Thyroid gland (tissue), 4 donors: ENCODE results near the gene UBE2I. TPM values are rescaled to one million over a fixed set of nuclear protein-coding genes. Genes with fewer than 3 reads are reported as not detected.

Experiments used
- DNase-seq, 2 donors: peaks; one replicate each; pipeline ENCODE4 v3.0.0-alpha.2; 2019
- H3K27ac ChIP-seq, 3 donors: fragments of 200-600 bp; sonication (generic); 1 replicate in 2 of 3; 2 replicates in 1 of 3; pipeline ENCODE4 v1.5.1; 2016 to 2019; ENCODE audit warnings: mild to moderate bottlenecking in 1 of 3, moderate library complexity in 1 of 3
- H3K27me3 ChIP-seq: fragments of 200-600 bp; sonication (generic); one replicate; pipeline ENCODE4 v1.5.1; 2019
- H3K36me3 ChIP-seq, 2 donors: fragments of 200-600 bp; sonication (generic); one replicate each; pipeline ENCODE4 v1.5.1; 2016 to 2019
- H3K4me1 ChIP-seq, 2 donors: fragments of 200-600 bp; sonication (generic); one replicate each; pipeline ENCODE4 v1.5.1; 2017 to 2019
- H3K4me3 ChIP-seq, 3 donors: fragments of 200-600 bp; sonication (generic); replicated peaks in 1 of 3; 1 replicate in 2 of 3; 2 replicates in 1 of 3; pipeline ENCODE4 v1.5.1; 2016; ENCODE audit warnings: mild to moderate bottlenecking in 1 of 3
- H3K9me3 ChIP-seq: fragments of 200-600 bp; sonication (generic); one replicate; pipeline ENCODE4 v1.5.1; 2017
- POLR2A ChIP-seq, 2 donors: fragments of 450-650 bp; IDR thresholded peaks; one replicate each; pipeline ENCODE4 v1.6.1; 2017; ENCODE audit warnings: antibody characterized with exemption in 2 of 2, mild to moderate bottlenecking in 2 of 2, moderate library complexity in 1 of 2
- WGBS, 2 donors: methylation state at CpG; one replicate each; pipeline ENCODE4 v1.1.5; 2017; 5-methylcytosine and 5-hydroxymethylcytosine counted together
- intact Hi-C: fragments of 100-400 bp; cut with DNase I; formaldehyde crosslinking; loops from one replicate; pipeline ENCODE4 v1.15.1; 2023
- total RNA-seq, 4 donors: library from RNA; depleted of rRNA; stranded (reverse); fragments of >200 nt; gene quantifications; one replicate each; pipeline ENCODE4 v1.2.3, GENCODE V29; 2016
- TF ChIP-seq, protein P1 (sequence below), 6 experiments: fragments of 200-600 bp in 3 of 6; fragments of 450-650 bp in 3 of 6; sonication (generic) in 3 of 6; IDR thresholded peaks; one replicate each; pipeline ENCODE4 v1.5.1; 2016 to 2019; ENCODE audit warnings: antibody characterized with exemption in 6 of 6, mild to moderate bottlenecking in 2 of 6, inconsistent platforms in 1 of 6, moderate library complexity in 1 of 6

UBE2I gene
- total RNA-seq, 4 donors from 2014 or later, result 43.4 to 107 (median 79.6) TPM

DNA sequence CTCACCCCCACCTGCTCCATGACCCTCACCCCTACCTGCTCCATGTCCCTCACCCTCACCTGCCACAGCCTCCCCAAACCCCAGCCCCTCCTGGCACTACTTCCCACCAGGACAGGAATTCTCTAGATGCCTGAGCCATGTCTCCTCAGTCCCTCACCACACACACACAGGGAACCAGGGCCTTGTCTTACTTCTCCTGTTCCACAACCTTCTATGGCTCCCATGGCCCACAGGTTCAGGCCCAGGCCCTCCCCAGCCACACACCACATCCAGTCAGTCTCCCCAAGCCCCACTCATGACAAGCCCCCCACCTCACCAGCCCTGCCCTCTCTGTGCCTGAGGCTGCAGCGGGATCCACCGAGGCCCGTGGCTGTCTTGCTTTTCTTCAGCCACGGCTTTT, 3.1 kb upstream of the UBE2I start:
- no peak overlapping the region for H3K4me3 ChIP-seq
- no peaks in the 10 kb centered on the region for H3K36me3 ChIP-seq
- DNase-seq, result no peak
- intact Hi-C loops, result no loop called here
- no peak overlapping the region for H3K27ac ChIP-seq
- peaks cover 9% of the 10 kb centered on the region in 2 donors for H3K4me1 ChIP-seq
- WGBS, 2 donors, result 68 to 69% methylated on average over 4 of the region's 4 CpGs
- no peaks in the 10 kb centered on the region for H3K27me3 ChIP-seq
- no peaks in the 10 kb centered on the region for H3K9me3 ChIP-seq
- no peak for TF ChIP-seq POLR2A (IDR thresholded peaks at IDR 0.05)
- TF ChIP-seq, protein P1, sequence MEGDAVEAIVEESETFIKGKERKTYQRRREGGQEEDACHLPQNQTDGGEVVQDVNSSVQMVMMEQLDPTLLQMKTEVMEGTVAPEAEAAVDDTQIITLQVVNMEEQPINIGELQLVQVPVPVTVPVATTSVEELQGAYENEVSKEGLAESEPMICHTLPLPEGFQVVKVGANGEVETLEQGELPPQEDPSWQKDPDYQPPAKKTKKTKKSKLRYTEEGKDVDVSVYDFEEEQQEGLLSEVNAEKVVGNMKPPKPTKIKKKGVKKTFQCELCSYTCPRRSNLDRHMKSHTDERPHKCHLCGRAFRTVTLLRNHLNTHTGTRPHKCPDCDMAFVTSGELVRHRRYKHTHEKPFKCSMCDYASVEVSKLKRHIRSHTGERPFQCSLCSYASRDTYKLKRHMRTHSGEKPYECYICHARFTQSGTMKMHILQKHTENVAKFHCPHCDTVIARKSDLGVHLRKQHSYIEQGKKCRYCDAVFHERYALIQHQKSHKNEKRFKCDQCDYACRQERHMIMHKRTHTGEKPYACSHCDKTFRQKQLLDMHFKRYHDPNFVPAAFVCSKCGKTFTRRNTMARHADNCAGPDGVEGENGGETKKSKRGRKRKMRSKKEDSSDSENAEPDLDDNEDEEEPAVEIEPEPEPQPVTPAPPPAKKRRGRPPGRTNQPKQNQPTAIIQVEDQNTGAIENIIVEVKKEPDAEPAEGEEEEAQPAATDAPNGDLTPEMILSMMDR (IDR thresholded peaks at IDR 0.05), result no peak

DNA sequence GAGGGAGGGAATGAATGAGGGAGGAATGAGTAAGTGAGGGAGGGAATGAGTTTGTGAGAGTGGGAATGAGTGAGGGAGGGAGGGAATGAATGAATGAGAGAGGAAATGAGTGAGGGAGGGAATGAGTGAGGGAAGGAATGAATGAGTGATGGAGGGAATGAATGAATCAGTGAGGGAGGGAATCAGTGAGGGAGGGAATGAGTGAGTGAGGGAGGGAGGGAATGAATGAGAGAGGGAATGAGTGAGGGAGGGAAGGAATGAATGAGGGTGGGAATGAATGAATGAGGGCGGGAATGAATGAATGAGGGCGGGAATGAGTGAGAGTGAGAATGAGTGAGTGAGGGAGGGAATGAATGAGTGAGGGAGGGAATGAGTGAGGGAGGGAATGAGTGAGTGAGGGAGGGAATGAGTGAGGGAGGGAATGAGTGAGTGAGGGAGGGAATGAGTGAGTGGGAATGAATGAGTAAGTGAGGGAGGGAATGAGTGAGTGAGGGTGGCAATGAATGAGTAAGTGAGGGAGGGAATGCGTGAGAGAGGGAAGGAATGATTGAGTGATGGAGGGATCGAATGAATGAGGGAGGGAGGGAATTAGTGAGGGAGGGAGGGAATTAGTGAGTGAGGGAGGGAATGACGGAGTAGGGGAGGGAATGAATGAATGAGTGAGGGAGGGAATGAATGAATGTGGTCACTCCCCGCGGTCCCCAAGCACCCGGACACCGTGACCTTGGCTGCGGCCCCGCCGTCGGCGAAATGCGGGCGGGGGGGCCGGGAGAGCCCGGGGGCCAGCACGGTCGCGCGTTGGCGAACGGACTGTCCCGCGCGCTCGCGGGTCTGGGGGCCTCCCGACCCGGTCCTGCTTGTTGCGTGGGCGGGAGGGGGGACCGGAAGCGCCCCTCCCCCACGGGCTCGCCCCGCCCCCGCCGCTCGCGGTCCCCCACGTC, 1.1 kb upstream of the UBE2I start:
- intact Hi-C loops, result no loop called here
- H3K36me3 ChIP-seq, result no peaks in the 10 kb centered on the region
- no peaks in the 10 kb centered on the region for H3K9me3 ChIP-seq
- WGBS, 2 donors, result 11 to 15% methylated on average over 9 to 19 of the region's 43 CpGs
- TF ChIP-seq, protein P1 (IDR thresholded peaks at IDR 0.05), result no peak
- no peak for TF ChIP-seq POLR2A (IDR thresholded peaks at IDR 0.05)
- H3K27ac ChIP-seq, result peak overlapping the region; percentile 98 to 100 (median 99)
- peaks cover 18 to 21% of the 10 kb centered on the region in 2 donors for H3K4me1 ChIP-seq
- peak overlapping the region in 1 of 3 donors; percentile 54 for H3K4me3 ChIP-seq
- DNase-seq, result no peak
- no peaks in the 10 kb centered on the region for H3K27me3 ChIP-seq

DNA sequence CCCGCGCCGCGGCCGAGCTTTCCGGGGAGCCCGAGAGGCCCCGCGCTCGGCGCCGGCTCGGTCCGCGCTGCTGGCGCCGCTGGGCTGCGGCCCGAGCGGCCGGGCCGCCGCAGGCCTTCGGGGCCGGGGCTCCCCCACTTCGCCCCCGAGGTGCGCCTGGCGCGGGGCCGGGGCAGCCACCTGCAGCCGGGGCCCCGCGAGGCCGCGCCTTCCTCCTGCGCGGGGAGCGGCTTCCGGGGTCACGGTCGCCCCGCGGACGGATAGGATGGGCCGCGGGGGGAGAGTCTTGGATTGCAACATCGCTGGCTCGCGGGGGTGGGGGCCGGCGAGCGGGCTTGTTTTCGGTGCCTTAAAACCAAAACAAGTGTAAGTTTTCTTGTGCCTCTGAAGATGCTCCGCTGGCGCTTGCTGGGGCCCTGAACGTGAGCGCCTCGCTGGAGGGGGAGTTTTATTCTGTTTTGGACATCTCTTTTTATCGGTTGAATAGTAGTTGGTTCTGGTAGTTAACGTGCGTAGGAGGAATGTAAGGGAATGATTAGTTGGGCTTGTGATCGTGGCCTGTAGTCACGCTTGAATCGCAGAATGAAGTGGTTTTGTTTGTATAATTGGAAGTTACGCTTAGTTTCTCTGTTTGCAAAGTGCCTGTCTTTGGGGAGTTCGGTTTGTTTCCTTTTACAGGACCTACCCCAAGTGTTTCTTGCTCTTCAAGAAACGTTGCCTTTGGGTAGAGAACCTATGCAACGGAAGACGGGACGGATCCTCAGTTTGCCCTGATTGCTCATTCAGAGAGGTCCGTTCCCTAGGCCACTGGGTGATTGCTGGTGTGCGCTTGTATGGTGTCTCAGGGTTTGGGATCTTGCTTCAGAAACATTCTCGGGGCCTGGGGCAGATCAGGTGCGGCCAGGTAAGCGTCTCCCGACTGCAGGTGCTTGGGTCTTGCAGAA, 724 bp downstream of the UBE2I start:
- intact Hi-C loops, result loop anchor here (5.0 kb wide), 1 partner anchor 42 kb away; the partner anchor contains the start of genes GNPTG and TSR3
- no peak for TF ChIP-seq POLR2A (IDR thresholded peaks at IDR 0.05)
- TF ChIP-seq, protein P1 (IDR thresholded peaks at IDR 0.05), result no peak
- WGBS, 2 donors, result 0 to 3% methylated on average over 26 to 30 of the region's 77 CpGs
- H3K9me3 ChIP-seq, result no peaks in the 10 kb centered on the region
- peak overlapping the region in 2 of 3 donors; percentile 79 to 87 for H3K4me3 ChIP-seq
- no peaks in the 10 kb centered on the region for H3K27me3 ChIP-seq
- peak overlapping the region; percentile 49 to 73 (median 53) for H3K27ac ChIP-seq
- peak; percentile 55 to 58 for DNase-seq
- peaks cover 14 to 15% of the 10 kb centered on the region in 2 donors for H3K36me3 ChIP-seq
- H3K4me1 ChIP-seq, result peaks cover 18 to 21% of the 10 kb centered on the region in 2 donors

DNA sequence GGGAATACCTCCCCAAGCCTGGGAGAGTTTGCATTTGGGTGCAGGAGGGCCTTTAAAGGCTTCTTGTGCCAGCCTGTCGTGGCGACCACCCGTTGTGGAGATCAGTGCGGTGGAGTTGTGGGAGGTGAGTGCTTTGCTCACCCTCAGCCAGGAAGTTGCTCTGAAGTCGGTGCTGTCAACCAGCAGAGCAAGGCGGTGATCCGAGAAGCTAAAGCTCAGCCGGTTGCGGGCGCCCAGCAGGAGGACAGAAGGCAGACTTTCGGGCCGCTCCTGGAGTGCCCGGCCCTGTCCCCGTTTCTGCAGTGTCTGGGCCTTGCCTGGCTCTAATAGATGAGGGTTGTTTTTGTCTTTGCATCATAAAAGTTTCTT, 1.4 kb downstream of the UBE2I start:
- peak overlapping the region in 2 of 3 donors; percentile 79 to 87 for H3K4me3 ChIP-seq
- no peaks in the 10 kb centered on the region for H3K9me3 ChIP-seq
- H3K36me3 ChIP-seq, result peaks cover 19 to 21% of the 10 kb centered on the region in 2 donors
- no peak for TF ChIP-seq POLR2A (IDR thresholded peaks at IDR 0.05)
- TF ChIP-seq, protein P1 (IDR thresholded peaks at IDR 0.05), result no peak
- intact Hi-C loops, result loop anchor here (5.0 kb wide), 1 partner anchor 41 kb away; the partner anchor contains the start of genes GNPTG and TSR3
- H3K27me3 ChIP-seq, result no peaks in the 10 kb centered on the region
- peaks cover 18 to 21% of the 10 kb centered on the region in 2 donors for H3K4me1 ChIP-seq
- WGBS, 2 donors, result 3 to 4% methylated on average over 5 to 11 of the region's 14 CpGs
- no peak overlapping the region for H3K27ac ChIP-seq
- DNase-seq, result peak; percentile 37 to 60
